ENCODE results near the gene AUTS2.

DNA sequence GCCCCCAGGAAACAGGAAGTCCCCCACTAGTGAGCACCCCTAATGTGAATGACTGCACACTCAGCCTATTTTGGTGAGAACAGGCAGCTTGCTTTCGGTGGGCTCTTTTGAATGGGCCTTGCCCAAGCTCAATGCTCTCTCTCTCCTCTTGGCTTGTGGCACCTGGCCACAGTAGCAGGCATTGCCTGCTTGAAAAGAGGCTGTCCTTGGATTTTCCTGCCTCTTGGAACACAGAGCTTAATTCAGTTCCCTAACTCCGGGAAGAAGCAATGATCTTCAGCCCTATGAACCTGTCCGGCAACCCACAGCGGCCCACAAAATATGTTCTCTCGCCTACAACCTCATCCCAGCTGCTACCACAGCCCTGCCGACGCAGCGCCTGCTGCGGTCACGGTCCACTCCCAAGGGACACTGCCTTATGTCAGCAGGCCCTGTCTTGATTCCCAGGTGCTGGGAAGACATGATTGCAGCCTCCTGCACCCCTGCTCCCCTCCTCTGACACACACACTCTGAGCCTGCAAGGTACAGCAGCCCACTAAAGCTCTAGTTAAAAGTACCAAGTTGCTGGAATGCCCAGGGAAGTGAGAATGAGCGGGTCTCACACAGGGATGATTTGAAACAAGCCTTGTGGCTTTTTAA lies 818.2 kb downstream of the AUTS2 start:
- no peak for TF ChIP-seq YY1 (IDR thresholded peaks at IDR 0.05; ENCODE audit: insufficient read depth, insufficient read length)
- no peak for TF ChIP-seq ZNF274 (IDR thresholded peaks at IDR 0.05; ENCODE audit: low read depth, low read length)
- no peak for TF ChIP-seq SUZ12 (IDR thresholded peaks at IDR 0.05; ENCODE audit: extremely low read depth, insufficient read depth, insufficient read length)
